IMR-90 (cell line): ENCODE measurements around the gene CHST3. TPM values are rescaled to one million over a fixed set of nuclear protein-coding genes. Genes with fewer than 3 reads are reported as not detected.

Source experiments
- ATAC-seq: fragments of 200-7000 bp; cut with Tn5 transposase; 2 replicates; pipeline ENCODE4 v1.9.1; 2020; ENCODE audit warnings: low read depth, mild to moderate bottlenecking, moderate library complexity
- BruUV-seq: library from RNA; stranded (reverse); fragments of 400-500 nt; replicated peaks from 2 replicates; lab custom pipeline; 2021; lab: Mats Ljungman, UMichigan
- CTCF ChIA-PET: fragments of 300-600 bp; formaldehyde crosslinking; extraction: SDS; loops from one replicate; lab custom pipeline; 2021; ENCODE audit warnings: antibody characterized with exemption; lab: Yijun Ruan, JAX
- POLR2A ChIA-PET: fragments of 300-600 bp; sonication (Branson Sonifier 250); formaldehyde crosslinking; loops from one replicate; lab custom pipeline; 2022; ENCODE audit warnings: antibody characterized with exemption; ENCODE audit not compliant: unreplicated experiment; lab: Charles Lee
- DNase-seq: peaks from one replicate; pipeline ENCODE4 v3.0.0; 2013
- H2AFZ ChIP-seq: replicated peaks from 2 replicates; pipeline ENCODE3; 2013; ENCODE audit warnings: low read length, mild to moderate bottlenecking; ENCODE audit not compliant: poor library complexity
- H2AK5ac ChIP-seq: 2 replicates; pipeline ENCODE4 v1.6.1; 2013; ENCODE audit warnings: low read depth, low read length, inconsistent platforms
- H2AK9ac ChIP-seq: replicated peaks from 2 replicates; pipeline ENCODE3; 2013; ENCODE audit warnings: mild to moderate bottlenecking, low read depth, low read length, moderate library complexity; ENCODE audit not compliant: poor library complexity
- H2BK120ac ChIP-seq: 2 replicates; pipeline ENCODE4 v1.6.1; 2013; ENCODE audit warnings: low read depth, low read length, inconsistent platforms
- H2BK15ac ChIP-seq: 3 replicates; pipeline ENCODE4 v1.6.1; 2013; ENCODE audit warnings: low read depth, low read length, inconsistent platforms
- H2BK20ac ChIP-seq: 2 replicates; pipeline ENCODE4 v1.6.1; 2013; ENCODE audit warnings: low read depth, mild to moderate bottlenecking, inconsistent platforms, low read length, moderate library complexity
- H2BK5ac ChIP-seq: 2 replicates; pipeline ENCODE4 v1.6.1; 2013; ENCODE audit warnings: mild to moderate bottlenecking, low read depth, low read length, inconsistent platforms; ENCODE audit not compliant: poor library complexity, severe bottlenecking
- H3K14ac ChIP-seq: replicated peaks from 2 replicates; pipeline ENCODE4 v1.6.1; 2013; ENCODE audit warnings: low read depth, low read length, inconsistent platforms
- H3K18ac ChIP-seq: 2 replicates; pipeline ENCODE4 v1.6.1; 2013; ENCODE audit warnings: low read depth, low read length, control low read depth
- H3K23ac ChIP-seq: 2 replicates; pipeline ENCODE4 v1.6.1; 2013; ENCODE audit warnings: low read depth, low read length, inconsistent platforms
- H3K27ac ChIP-seq: 2 replicates; pipeline ENCODE4 v1.5.1; 2013; ENCODE audit warnings: mild to moderate bottlenecking, control low read depth, low read length; ENCODE audit not compliant: insufficient read depth
- H3K27me3 ChIP-seq: 2 replicates; pipeline ENCODE4 v1.6.1; 2013; ENCODE audit warnings: low read length; ENCODE audit not compliant: control insufficient read depth, insufficient read depth
- H3K36me3 ChIP-seq: 2 replicates; pipeline ENCODE4 v1.6.1; 2013; ENCODE audit warnings: low read length, mixed read lengths; ENCODE audit not compliant: control insufficient read depth, insufficient read depth
- H3K4ac ChIP-seq: 2 replicates; pipeline ENCODE4 v1.6.1; 2013; ENCODE audit warnings: low read depth, low read length, inconsistent platforms
- H3K4me1 ChIP-seq: 2 replicates; pipeline ENCODE4 v1.6.1; 2013; ENCODE audit warnings: low read length, mixed read lengths; ENCODE audit not compliant: control insufficient read depth, insufficient read depth
- H3K4me2 ChIP-seq: 2 replicates; pipeline ENCODE4 v1.6.1; 2013; ENCODE audit warnings: low read depth, mild to moderate bottlenecking, control low read depth, low read length, moderate library complexity
- H3K4me3 ChIP-seq: 2 replicates; pipeline ENCODE4 v1.5.1; 2013; ENCODE audit warnings: low read depth, mild to moderate bottlenecking, control low read depth, low read length, moderate library complexity; ENCODE audit not compliant: insufficient read depth
- H3K56ac ChIP-seq: 2 replicates; pipeline ENCODE4 v1.6.1; 2013; ENCODE audit warnings: low read length, inconsistent platforms; ENCODE audit not compliant: insufficient read depth; ENCODE audit errors: extremely low read depth
- H3K79me1 ChIP-seq, 2 experiments: 2 replicates each; pipeline ENCODE4 v1.6.1; 2013; ENCODE audit warnings: low read length in 2 of 2, inconsistent platforms in 1 of 2, low read depth in 1 of 2
- H3K9ac ChIP-seq: 2 replicates; pipeline ENCODE4 v1.6.1; 2013; ENCODE audit warnings: low read depth, low read length, control low read depth
- H3K9me1 ChIP-seq: 2 replicates; pipeline ENCODE4 v1.6.1; 2013; ENCODE audit warnings: low read length, inconsistent platforms; ENCODE audit not compliant: insufficient read depth
- H3K9me3 ChIP-seq: 2 replicates; pipeline ENCODE4 v1.6.1; 2013; ENCODE audit warnings: low read length; ENCODE audit not compliant: control insufficient read depth, insufficient read depth
- H4K20me1 ChIP-seq: 2 replicates; pipeline ENCODE4 v1.6.1; 2013; ENCODE audit warnings: low read length, inconsistent platforms; ENCODE audit not compliant: insufficient read depth
- H4K5ac ChIP-seq: 2 replicates; pipeline ENCODE4 v1.6.1; 2013; ENCODE audit warnings: mild to moderate bottlenecking, low read depth, low read length, control low read depth
- H4K8ac ChIP-seq, 2 experiments: 2 replicates each; pipeline ENCODE4 v1.6.1; 2013; ENCODE audit warnings: low read depth in 2 of 2, low read length in 2 of 2, control low read depth in 1 of 2, inconsistent platforms in 1 of 2
- H4K91ac ChIP-seq: 2 replicates; pipeline ENCODE4 v1.6.1; 2013; ENCODE audit warnings: low read depth, low read length, inconsistent platforms; ENCODE audit not compliant: insufficient read depth
- WGBS, 2 experiments: methylation state at CpG; one replicate each; pipeline versions ENCODE4 v1.1.5 to v1.1.7; 2013; ENCODE audit warnings: missing lambda C conversion rate in 2 of 2; ENCODE audit not compliant: insufficient read length in 1 of 2; ENCODE audit errors: extremely low coverage in 2 of 2; 5-methylcytosine and 5-hydroxymethylcytosine counted together
- dilution Hi-C: fragments of 300-500 bp; cut with HindIII; formaldehyde crosslinking; loops from one replicate; pipeline ENCODE4 v1.14.3; 2018; ENCODE audit warnings: low sequenced_read_pairs; ENCODE audit not compliant: unreplicated experiment
- in situ Hi-C: fragments of 300-500 bp; cut with MboI; formaldehyde crosslinking; loops from 3 replicates; pipeline ENCODE4 v1.14.3; 2019; ENCODE audit warnings: low sequenced_read_pairs, inconsistent platforms, mixed read lengths
- intact Hi-C: fragments of 100-400 bp; cut with micrococcal nuclease; formaldehyde crosslinking; loops from 2 replicates; pipeline ENCODE4 v1.10.0; 2022
- polyA plus RNA-seq, 3 experiments: library from polyadenylated mRNA; depleted of rRNA; stranded (reverse); fragments of >200 nt; gene quantifications; 2 replicates each; pipeline ENCODE4 v1.2.3, GENCODE V29; 2012; ENCODE audit warnings: low replicate concordance in 1 of 3
- total RNA-seq: library from RNA; depleted of rRNA; stranded (reverse); fragments of >200 nt; gene quantifications from 2 replicates; pipeline ENCODE4 v1.2.3, GENCODE V29; 2012
- TF ChIP-seq, protein P1 (sequence below): conservative IDR thresholded peaks from 2 replicates; pipeline ENCODE4 v1.5.1; 2012; ENCODE audit warnings: mild to moderate bottlenecking, low read depth, low read length, improper control_type of control experiment

The CHST3 gene
- total and polyA plus RNA-seq, 2 of the 4 experiments (the other 2 are of a cell fraction) = 8.6 to 9.0 TPM

DNA sequence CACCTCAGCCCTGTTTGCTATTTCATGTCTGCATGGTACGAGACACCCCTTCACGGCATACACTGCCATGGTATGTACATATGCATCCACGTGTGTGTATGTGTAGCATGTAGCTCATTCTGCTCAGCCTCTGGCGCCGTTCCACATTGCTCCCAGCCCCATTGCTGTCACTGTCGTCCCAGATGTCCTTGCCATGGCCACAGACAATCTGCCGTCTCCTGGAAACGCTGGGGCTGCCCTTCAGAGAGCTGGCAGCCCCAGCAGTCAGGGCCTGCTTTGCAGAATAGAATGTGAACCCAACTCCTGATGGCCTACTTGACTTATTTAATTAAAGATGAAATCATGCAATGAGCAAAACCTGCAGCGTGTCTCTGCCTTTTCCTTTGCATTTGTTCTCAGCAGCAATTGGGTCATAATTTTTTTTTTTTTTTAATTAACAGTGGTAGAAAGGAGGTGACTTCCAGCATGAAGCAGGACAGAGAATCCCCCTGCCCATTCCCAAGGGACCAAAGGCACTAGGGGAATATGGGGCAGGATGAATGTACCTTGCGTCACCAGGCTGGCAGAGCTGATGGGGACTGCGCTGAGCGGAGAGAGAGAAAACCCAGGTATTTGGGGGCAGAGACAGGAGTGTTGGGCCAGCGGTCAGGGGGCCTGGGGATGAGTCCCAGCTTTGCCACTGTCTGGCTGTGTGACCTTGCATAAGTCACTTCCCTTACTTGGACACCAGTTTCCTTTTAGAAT lies 49.2 kb downstream of the CHST3 start:
- no peak overlapping the region for H3K4me3 ChIP-seq
- H2BK15ac ChIP-seq = no peak overlapping the region; the same call in 2 of the 3 replicates
- no peak overlapping the region for H4K91ac ChIP-seq
- ChIA-PET CTCF (no interaction called here), POLR2A (no interaction called here)
- no peaks in the 10 kb centered on the region for H3K9me3 ChIP-seq
- H2AK9ac ChIP-seq = peak overlapping the region; percentile 23
- H4K5ac ChIP-seq = no peak overlapping the region
- H3K27me3 ChIP-seq = no peaks in the 10 kb centered on the region
- no peak overlapping the region for H3K56ac ChIP-seq
- H3K4ac ChIP-seq = no peak overlapping the region
- in situ Hi-C loops (no loop called here), dilution Hi-C loops (no loop called here), intact Hi-C loops (no loop called here)
- H3K14ac ChIP-seq = no peak overlapping the region
- TF ChIP-seq, protein P1, sequence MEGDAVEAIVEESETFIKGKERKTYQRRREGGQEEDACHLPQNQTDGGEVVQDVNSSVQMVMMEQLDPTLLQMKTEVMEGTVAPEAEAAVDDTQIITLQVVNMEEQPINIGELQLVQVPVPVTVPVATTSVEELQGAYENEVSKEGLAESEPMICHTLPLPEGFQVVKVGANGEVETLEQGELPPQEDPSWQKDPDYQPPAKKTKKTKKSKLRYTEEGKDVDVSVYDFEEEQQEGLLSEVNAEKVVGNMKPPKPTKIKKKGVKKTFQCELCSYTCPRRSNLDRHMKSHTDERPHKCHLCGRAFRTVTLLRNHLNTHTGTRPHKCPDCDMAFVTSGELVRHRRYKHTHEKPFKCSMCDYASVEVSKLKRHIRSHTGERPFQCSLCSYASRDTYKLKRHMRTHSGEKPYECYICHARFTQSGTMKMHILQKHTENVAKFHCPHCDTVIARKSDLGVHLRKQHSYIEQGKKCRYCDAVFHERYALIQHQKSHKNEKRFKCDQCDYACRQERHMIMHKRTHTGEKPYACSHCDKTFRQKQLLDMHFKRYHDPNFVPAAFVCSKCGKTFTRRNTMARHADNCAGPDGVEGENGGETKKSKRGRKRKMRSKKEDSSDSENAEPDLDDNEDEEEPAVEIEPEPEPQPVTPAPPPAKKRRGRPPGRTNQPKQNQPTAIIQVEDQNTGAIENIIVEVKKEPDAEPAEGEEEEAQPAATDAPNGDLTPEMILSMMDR = no peak
- H3K79me1 ChIP-seq = peaks cover 11 to 24% of the 10 kb centered on the region in 2 experiments
- H3K36me3 ChIP-seq = no peaks in the 10 kb centered on the region; the same call in 1 of the 2 replicates
- no peak overlapping the region for H2BK120ac ChIP-seq
- no peak overlapping the region for H3K27ac ChIP-seq
- H3K4me2 ChIP-seq = no peak overlapping the region
- no peak overlapping the region for H3K18ac ChIP-seq
- ATAC-seq = no peak
- WGBS, 2 experiments = no CpG with 5 or more reads among the region's 13 CpGs
- no peak overlapping the region for H2BK5ac ChIP-seq
- H4K8ac ChIP-seq = no peak overlapping the region
- BruUV-seq = no TSS peak
- no peak overlapping the region for H2AFZ ChIP-seq
- no peak overlapping the region; the same call in 1 of the 2 replicates for H2AK5ac ChIP-seq
- no peak overlapping the region for H3K23ac ChIP-seq
- no peak overlapping the region for H3K9ac ChIP-seq
- H3K9me1 ChIP-seq = peaks cover 34% of the 10 kb centered on the region
- H3K4me1 ChIP-seq = peaks cover 29% of the 10 kb centered on the region
- no peak for DNase-seq
- H2BK20ac ChIP-seq = no peak overlapping the region
- peaks cover 10% of the 10 kb centered on the region; the same call in 1 of the 2 replicates for H4K20me1 ChIP-seq
